Left lung (tissue), 10 donors: ENCODE data around the gene MAPK11. TPM values are rescaled to one million over a fixed set of nuclear protein-coding genes. Genes with fewer than 3 reads are reported as not detected.

Experiments
- ATAC-seq: fragments of 200-7000 bp; cut with Tn5 transposase; one replicate; pipeline ENCODE4 v1.9.1; 2020; ENCODE audit warnings: moderate library complexity
- DNase-seq, 4 donors: peaks; one replicate each; pipeline ENCODE4 v3.0.0-alpha.2; 2013 to 2020
- H3K27ac ChIP-seq, 2 donors: fragments of 200-600 bp; sonication (generic) in 1 of 2; one replicate each; pipeline versions ENCODE4 v1.5.0 to v1.8.0; 2020 to 2021
- H3K27me3 ChIP-seq, 2 donors: fragments of 200-600 bp; sonication (generic) in 1 of 2; one replicate each; pipeline versions ENCODE4 v1.5.0 to v1.8.0; 2020 to 2021
- H3K36me3 ChIP-seq, 2 donors: fragments of 200-600 bp; sonication (generic) in 1 of 2; one replicate each; pipeline versions ENCODE4 v1.5.0 to v1.8.0; 2020 to 2021
- H3K4me1 ChIP-seq, 2 donors: fragments of 200-600 bp; one replicate each; pipeline ENCODE4 v1.8.0; 2021
- H3K4me3 ChIP-seq, 2 donors: fragments of 200-600 bp; sonication (generic) in 1 of 2; one replicate each; pipeline versions ENCODE4 v1.5.0 to v1.8.0; 2020 to 2021; ENCODE audit warnings: mild to moderate bottlenecking in 1 of 2
- H3K9me3 ChIP-seq, 2 donors: fragments of 200-600 bp; sonication (generic) in 1 of 2; one replicate each; pipeline versions ENCODE4 v1.5.0 to v1.8.0; 2020 to 2021
- CTCF ChIP-seq, 2 donors: fragments of 200-600 bp; sonication (generic) in 1 of 2; IDR thresholded peaks; one replicate each; pipeline versions ENCODE4 v1.5.0 to v1.8.0; 2021; ENCODE audit warnings: antibody characterized with exemption in 2 of 2
- intact Hi-C, 2 donors: fragments of 100-400 bp; cut with DNase I; formaldehyde crosslinking; loops; one replicate each; pipeline versions ENCODE4 v1.11.2 to v1.14.2; 2022
- polyA plus RNA-seq, 6 donors: library from polyadenylated mRNA; unstranded; fragments of 120-200 nt; gene quantifications; one replicate each; pipeline ENCODE4 v1.2.1, GENCODE V29; 2013; ENCODE audit not compliant: insufficient read length in 6 of 6
- total RNA-seq, 2 donors: library from RNA; stranded (reverse); fragmentation: NEBNext Ultra II Directional; extraction: Animal tissue kit (Norgen Biotek cat#: 25700); gene quantifications; one replicate each; pipeline ENCODE4 v1.2.1, GENCODE V29; 2021
- donor health status: DM: no; HTN: yes; CAD: no.
- donor health status: DM: no; HTN: no; CAD: no.

The MAPK11 gene
- total and polyA plus RNA-seq, 8 donors = 10.3 to 21.5 (median 14.7) TPM

GRCh38 chr22:50280708-50281383 lies 10.7 kb upstream of the MAPK11 start:
- no peak for TF ChIP-seq CTCF (IDR thresholded peaks at IDR 0.05)
- no peak overlapping the region for H3K4me3 ChIP-seq
- H3K36me3 ChIP-seq = peaks cover 11 to 95% of the 10 kb centered on the region in 2 donors
- DNase-seq (no peak), ATAC-seq (no peak)
- no peaks in the 10 kb centered on the region for H3K9me3 ChIP-seq
- intact Hi-C loops = no loop called here
- H3K4me1 ChIP-seq = no peaks in the 10 kb centered on the region
- no peak overlapping the region for H3K27ac ChIP-seq
- no peaks in the 10 kb centered on the region for H3K27me3 ChIP-seq

GRCh38 chr22:50280022-50280707 lies 10.0 kb upstream of the MAPK11 start:
- no peak overlapping the region for H3K4me3 ChIP-seq
- no peaks in the 10 kb centered on the region for H3K27me3 ChIP-seq
- peaks cover 11 to 98% of the 10 kb centered on the region in 2 donors for H3K36me3 ChIP-seq
- H3K9me3 ChIP-seq = no peaks in the 10 kb centered on the region
- ATAC-seq (no peak), DNase-seq (no peak)
- intact Hi-C loops = no loop called here
- no peaks in the 10 kb centered on the region for H3K4me1 ChIP-seq
- no peak for TF ChIP-seq CTCF (IDR thresholded peaks at IDR 0.05)
- H3K27ac ChIP-seq = no peak overlapping the region

GRCh38 chr22:50278956-50279619 lies 8.9 kb upstream of the MAPK11 start:
- no peaks in the 10 kb centered on the region for H3K4me1 ChIP-seq
- no peak for DNase-seq
- H3K36me3 ChIP-seq = peaks cover 11 to 95% of the 10 kb centered on the region in 2 donors
- no peak overlapping the region for H3K4me3 ChIP-seq
- H3K9me3 ChIP-seq = no peaks in the 10 kb centered on the region
- intact Hi-C loops = loop anchor here (10.0 kb wide), 1 partner anchor 46 kb away; the partner anchor contains the start of gene DENND6B (in 2 of the 2)
- no peak overlapping the region for H3K27ac ChIP-seq
- no peak for TF ChIP-seq CTCF (IDR thresholded peaks at IDR 0.05)
- no peak for ATAC-seq
- no peaks in the 10 kb centered on the region for H3K27me3 ChIP-seq

GRCh38 chr22:50278461-50278860 lies 8.3 kb upstream of the MAPK11 start:
- peaks cover 11 to 93% of the 10 kb centered on the region in 2 donors for H3K36me3 ChIP-seq
- intact Hi-C loops = loop anchor here (10.0 kb wide), 1 partner anchor 46 kb away; the partner anchor contains the start of gene DENND6B (in 2 of the 2)

More at GRCh38 chr22:50278461-50278860, 8.3 kb upstream of the MAPK11 start:
- DNase-seq (no peak), ATAC-seq (no peak)
- no peak overlapping the region for H3K4me3 ChIP-seq
- no peaks in the 10 kb centered on the region for H3K4me1 ChIP-seq
- H3K9me3 ChIP-seq = no peaks in the 10 kb centered on the region
- no peaks in the 10 kb centered on the region for H3K27me3 ChIP-seq
- no peak for TF ChIP-seq CTCF (IDR thresholded peaks at IDR 0.05)
- H3K27ac ChIP-seq = no peak overlapping the region
